Measurements from ENCODE around the gene FUT2.

Gene FUT2

GRCh38 chr19:48719263-48720171 is 23.7 kb downstream of the FUT2 start, which contains the start of gene MAMSTR:
TSS of gene MAMSTR (minus strand) at chr19:48719725. CDS start at chr19:48719031, 694 bp downstream.
- TF ChIP-seq CREB1 (IDR thresholded peaks at IDR 0.05; ENCODE audit: low read depth) = no peak
- no peak for TF ChIP-seq USF1 (IDR thresholded peaks at IDR 0.05)
- no peak for TF ChIP-seq FOXM1 (IDR thresholded peaks at IDR 0.05; ENCODE audit: borderline replicate concordance, low read depth)
- TF ChIP-seq, protein P1, sequence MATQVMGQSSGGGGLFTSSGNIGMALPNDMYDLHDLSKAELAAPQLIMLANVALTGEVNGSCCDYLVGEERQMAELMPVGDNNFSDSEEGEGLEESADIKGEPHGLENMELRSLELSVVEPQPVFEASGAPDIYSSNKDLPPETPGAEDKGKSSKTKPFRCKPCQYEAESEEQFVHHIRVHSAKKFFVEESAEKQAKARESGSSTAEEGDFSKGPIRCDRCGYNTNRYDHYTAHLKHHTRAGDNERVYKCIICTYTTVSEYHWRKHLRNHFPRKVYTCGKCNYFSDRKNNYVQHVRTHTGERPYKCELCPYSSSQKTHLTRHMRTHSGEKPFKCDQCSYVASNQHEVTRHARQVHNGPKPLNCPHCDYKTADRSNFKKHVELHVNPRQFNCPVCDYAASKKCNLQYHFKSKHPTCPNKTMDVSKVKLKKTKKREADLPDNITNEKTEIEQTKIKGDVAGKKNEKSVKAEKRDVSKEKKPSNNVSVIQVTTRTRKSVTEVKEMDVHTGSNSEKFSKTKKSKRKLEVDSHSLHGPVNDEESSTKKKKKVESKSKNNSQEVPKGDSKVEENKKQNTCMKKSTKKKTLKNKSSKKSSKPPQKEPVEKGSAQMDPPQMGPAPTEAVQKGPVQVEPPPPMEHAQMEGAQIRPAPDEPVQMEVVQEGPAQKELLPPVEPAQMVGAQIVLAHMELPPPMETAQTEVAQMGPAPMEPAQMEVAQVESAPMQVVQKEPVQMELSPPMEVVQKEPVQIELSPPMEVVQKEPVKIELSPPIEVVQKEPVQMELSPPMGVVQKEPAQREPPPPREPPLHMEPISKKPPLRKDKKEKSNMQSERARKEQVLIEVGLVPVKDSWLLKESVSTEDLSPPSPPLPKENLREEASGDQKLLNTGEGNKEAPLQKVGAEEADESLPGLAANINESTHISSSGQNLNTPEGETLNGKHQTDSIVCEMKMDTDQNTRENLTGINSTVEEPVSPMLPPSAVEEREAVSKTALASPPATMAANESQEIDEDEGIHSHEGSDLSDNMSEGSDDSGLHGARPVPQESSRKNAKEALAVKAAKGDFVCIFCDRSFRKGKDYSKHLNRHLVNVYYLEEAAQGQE (IDR thresholded peaks at IDR 0.05; ENCODE audit: low read depth) = no peak
- no peak for TF ChIP-seq CEBPB (IDR thresholded peaks at IDR 0.05)
- TF ChIP-seq ZBTB7A (IDR thresholded peaks at IDR 0.05; ENCODE audit: low read depth) = no peak
- no peak for TF ChIP-seq YY1 (IDR thresholded peaks at IDR 0.05; ENCODE audit: low read depth)
- no peak for TF ChIP-seq TAF1 (IDR thresholded peaks at IDR 0.05; ENCODE audit: low read depth)
- no peak for TF ChIP-seq RAD21 (IDR thresholded peaks at IDR 0.05; ENCODE audit: low read depth)
- no peak for TF ChIP-seq TCF12 (IDR thresholded peaks at IDR 0.05; ENCODE audit: low read depth)
- no peak for TF ChIP-seq MAX (IDR thresholded peaks at IDR 0.05)
- no peak for TF ChIP-seq EP300 (IDR thresholded peaks at IDR 0.05; ENCODE audit: borderline replicate concordance)
- no peak for TF ChIP-seq EGR1 (IDR thresholded peaks at IDR 0.05)
- no peak for TF ChIP-seq NFIC (IDR thresholded peaks at IDR 0.05)
- TF ChIP-seq TEAD4 (IDR thresholded peaks at IDR 0.05) = no peak

DNA sequence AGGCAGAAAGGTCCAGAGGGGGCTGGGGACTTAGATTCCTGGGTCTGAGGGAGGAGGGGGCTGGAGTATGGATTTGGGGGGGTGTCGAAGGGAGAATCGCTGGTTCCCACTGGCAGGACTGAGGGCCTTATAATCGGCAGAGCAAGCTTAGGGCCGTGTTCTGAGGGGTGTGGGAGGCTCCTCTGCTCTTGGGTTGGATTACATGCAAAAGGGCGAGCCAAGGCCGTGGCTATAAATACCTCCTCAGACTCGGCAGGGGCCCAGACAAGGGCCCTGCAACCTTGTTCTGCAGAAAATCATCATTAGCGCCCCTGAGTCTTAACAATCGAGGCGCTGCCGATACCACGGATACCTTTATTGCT is 24.5 kb downstream of the FUT2 start:
- TF ChIP-seq CEBPB (IDR thresholded peaks at IDR 0.05) (no peak), FOXM1 (IDR thresholded peaks at IDR 0.05; ENCODE audit: borderline replicate concordance, low read depth) (no peak), TAF1 (IDR thresholded peaks at IDR 0.05; ENCODE audit: low read depth) (no peak), TEAD4 (IDR thresholded peaks at IDR 0.05) (no peak), ZBTB7A (IDR thresholded peaks at IDR 0.05; ENCODE audit: low read depth) (no peak), USF1 (IDR thresholded peaks at IDR 0.05) (no peak), NFIC (IDR thresholded peaks at IDR 0.05) (no peak), MAX (IDR thresholded peaks at IDR 0.05) (no peak), RAD21 (IDR thresholded peaks at IDR 0.05; ENCODE audit: low read depth) (no peak)
- TF ChIP-seq, protein P1 (IDR thresholded peaks at IDR 0.05; ENCODE audit: low read depth) = no peak

DNA sequence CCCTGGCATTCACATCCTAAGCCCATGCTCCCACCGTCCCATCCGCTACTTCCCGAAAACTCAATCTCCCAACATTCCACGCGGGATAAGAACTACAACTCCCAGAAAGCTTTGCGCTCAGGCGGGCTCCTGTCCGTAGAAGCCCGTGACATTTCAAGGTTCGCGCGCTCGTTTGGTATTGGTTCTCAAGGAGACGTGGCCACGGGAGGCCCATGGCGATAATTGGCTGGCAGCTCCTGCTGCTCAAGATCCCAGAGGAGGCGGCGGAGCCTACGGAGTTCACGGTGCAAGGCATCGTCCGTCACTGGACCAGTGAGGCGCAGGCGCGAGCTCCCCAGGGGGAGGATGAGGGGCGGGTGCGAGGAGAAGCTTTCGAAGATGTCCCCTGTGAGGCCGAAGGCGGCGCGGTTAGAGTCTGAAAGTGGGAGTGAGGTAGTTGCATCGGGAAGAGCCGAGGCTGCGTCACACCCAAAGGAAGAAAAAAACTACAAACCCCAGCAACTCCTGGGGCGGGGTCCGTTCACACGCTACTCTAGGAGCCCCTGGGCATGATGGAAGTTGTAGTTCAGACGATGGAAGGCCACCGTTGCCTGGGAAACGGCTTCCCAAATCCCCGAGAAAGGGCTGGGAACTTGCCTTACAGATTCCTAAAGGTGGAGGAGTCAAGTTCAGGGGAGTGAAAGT is 25.0 kb downstream of the FUT2 start:
- TF ChIP-seq TCF12 (IDR thresholded peaks at IDR 0.05; ENCODE audit: low read depth) (peak; percentile 53), USF1 (IDR thresholded peaks at IDR 0.05) (peak; percentile 70), YY1 (IDR thresholded peaks at IDR 0.05; ENCODE audit: low read depth) (peak; percentile 50), CREB1 (IDR thresholded peaks at IDR 0.05; ENCODE audit: low read depth) (peak; percentile 45; the same call in 1 of the 2 replicates), TAF1 (IDR thresholded peaks at IDR 0.05; ENCODE audit: low read depth) (0 out of 2 replicates have a peak, but pooled peaks have one; percentile 17), FOXM1 (IDR thresholded peaks at IDR 0.05; ENCODE audit: borderline replicate concordance, low read depth) (peak; percentile 87), TEAD4 (IDR thresholded peaks at IDR 0.05) (peak; percentile 37; the same call in 1 of the 2 replicates), MAX (IDR thresholded peaks at IDR 0.05) (peak; percentile 67), NFIC (IDR thresholded peaks at IDR 0.05) (no peak; the same call in 1 of the 2 replicates), RAD21 (IDR thresholded peaks at IDR 0.05; ENCODE audit: low read depth) (no peak)

GRCh38 chr19:48722196-48722708 is 26.5 kb downstream of the FUT2 start:
- TF ChIP-seq CREB1 (IDR thresholded peaks at IDR 0.05; ENCODE audit: low read depth) (no peak), EP300 (IDR thresholded peaks at IDR 0.05; ENCODE audit: borderline replicate concordance) (no peak), TAF1 (IDR thresholded peaks at IDR 0.05; ENCODE audit: low read depth) (no peak)
